Kidney capillary endothelial cell (primary cell): ENCODE measurements around the gene CTAGE4.
"Not testable (repeated sequence)": the region's sequence is repeated elsewhere in the genome, so short reads cannot be mapped to it uniquely, and the experiment has no call there.

Source experiments
- DNase-seq: peaks from one replicate; pipeline ENCODE4 v3.0.0-alpha.2; 2018; ENCODE audit warnings: low spot score

Gene CTAGE4, protein sequence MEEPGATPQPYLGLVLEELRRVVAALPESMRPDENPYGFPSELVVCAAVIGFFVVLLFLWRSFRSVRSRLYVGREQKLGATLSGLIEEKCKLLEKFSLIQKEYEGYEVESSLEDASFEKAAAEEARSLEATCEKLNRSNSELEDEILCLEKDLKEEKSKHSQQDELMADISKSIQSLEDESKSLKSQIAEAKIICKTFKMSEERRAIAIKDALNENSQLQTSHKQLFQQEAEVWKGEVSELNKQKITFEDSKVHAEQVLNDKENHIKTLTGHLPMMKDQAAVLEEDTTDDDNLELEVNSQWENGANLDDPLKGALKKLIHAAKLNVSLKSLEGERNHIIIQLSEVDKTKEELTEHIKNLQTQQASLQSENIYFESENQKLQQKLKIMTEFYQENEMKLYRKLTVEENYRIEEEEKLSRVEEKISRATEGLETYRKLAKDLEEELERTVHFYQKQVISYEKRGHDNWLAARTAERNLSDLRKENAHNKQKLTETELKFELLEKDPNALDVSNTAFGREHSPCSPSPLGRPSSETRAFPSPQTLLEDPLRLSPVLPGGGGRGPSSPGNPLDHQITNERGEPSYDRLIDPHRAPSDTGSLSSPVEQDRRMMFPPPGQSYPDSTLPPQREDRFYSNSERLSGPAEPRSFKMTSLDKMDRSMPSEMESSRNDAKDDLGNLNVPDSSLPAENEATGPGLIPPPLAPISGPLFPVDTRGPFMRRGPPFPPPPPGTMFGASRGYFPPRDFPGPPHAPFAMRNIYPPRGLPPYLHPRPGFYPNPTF

DNA sequence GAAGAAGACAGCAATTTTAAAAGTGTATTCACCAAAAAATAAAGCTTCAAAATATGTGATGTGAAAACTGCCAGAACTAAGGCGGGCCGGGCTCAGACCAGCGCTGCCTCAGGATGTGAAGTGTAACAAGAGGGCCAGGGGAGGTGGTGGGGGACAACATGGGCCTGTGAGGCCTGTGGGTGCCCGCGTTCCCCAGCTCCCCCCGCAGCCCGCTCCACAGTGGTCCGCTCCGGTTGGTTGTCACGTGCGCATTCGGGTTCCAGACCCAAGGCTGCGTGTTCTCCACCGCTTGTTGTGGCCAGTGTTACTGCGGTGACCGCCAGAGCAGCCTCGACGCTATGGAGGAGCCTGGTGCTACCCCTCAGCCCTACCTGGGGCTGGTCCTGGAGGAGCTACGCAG, at the start of gene CTAGE4:
Gene CTAGE4, plus strand, starts transcription at position 301 of the 400 bp plus-strand sequence. Its CDS starts 38 bp downstream, at position 339.
- not testable (repeated sequence) for DNase-seq

DNA sequence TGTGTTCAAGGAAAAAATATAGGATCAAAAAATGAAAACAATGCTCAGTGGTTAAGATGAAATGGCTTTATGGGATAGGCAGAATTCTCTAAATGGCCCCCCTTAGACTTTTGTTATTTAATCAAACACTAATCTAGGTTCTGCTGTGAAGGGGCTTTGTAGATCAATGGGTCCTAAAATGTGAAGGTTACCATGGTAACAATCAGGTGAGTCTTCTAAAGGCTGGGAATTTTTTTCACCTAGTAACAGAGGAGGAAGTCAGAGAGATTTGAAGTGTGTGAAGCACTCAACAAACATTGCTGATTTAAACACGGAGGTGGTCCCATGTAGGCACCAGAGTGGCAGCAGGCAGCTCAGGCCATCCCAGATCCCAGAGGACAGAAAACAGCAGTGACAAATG, 49.1 kb upstream of the CTAGE4 start:
- no peak for DNase-seq

DNA sequence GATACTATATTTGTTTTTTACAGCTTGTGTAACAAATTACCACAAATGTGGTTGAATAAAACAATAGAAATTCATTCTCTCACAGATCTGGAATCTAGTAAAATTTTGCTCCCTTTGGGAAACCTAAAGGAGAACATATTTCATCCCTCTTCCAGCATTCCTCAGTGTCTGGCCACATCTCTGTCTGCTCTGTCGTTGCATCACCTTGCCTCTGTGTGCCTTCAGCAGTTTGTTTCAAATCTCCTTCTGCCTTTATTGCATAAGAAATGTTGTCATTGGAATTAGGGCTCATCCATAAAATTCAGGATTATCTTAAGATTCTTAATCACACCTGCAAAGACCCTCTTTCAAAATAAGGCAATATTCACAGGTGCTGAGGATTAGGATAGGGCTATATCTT, 45.8 kb upstream of the CTAGE4 start:
- no peak for DNase-seq

DNA sequence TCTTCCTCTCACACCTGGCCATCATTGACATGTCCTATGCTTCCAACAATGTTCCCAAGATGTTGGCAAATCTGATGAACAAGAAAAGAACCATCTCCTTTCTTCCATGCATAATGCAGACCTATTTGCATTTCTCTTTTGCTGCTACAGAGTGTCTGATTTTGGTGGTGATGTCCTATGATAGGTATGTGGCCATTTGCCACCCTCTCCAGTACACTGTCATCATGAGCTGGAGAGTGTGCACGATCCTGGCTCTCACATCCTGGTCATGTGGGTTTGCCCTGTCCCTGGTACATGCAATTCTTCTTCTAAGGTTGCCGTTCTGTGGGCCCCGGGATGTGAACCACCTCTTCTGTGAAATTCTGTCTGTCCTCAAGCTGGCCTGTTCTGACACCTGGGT, 41.1 kb upstream of the CTAGE4 start:
- no peak for DNase-seq

DNA sequence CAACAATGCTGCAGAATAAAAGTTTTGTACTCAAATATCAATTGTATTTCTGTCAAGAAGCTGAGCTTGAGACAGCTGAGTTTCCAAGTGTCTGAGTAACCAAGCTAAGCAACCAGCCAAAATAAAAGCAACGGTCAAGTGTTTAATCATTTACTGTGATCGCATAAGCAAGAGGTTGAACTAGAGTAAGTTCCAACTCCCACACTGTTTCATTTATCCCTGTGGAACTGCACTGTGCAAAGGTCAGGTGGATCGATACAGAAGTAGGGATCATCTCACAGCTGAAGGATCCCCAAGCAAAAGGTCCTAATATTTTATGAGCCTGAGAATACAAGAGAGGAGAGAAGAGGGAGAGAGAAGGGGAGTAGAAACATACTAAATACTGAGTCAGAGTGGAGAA, 38.8 kb upstream of the CTAGE4 start:
- DNase-seq: no peak

DNA sequence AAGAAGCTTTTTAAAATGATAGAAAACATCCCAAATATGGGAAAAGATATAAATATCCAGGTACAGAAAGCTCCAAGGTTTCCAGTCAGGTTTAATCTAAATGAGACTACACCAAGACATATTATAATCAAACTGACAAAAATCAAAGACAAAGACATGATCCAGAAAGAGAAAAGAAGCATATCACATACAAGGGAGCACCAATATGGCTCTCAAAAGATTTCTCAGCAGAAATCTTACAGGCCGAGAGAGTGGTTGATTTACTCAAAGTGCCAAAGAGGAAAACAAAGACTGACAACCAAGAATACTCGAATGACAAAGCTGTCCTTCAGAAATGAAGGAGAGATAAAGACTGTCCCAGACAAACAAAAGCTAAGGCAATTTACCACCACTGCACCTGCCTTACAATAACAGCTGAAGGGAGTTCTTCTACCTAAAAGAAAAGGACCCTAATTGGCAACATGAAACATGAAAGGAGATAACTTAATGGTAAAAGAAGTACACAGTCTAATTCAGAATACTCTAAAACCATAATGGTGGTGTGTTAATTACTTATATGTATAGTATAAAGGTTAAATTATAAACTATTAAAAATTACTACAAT, 34.9 kb upstream of the CTAGE4 start:
- no peak for DNase-seq

DNA sequence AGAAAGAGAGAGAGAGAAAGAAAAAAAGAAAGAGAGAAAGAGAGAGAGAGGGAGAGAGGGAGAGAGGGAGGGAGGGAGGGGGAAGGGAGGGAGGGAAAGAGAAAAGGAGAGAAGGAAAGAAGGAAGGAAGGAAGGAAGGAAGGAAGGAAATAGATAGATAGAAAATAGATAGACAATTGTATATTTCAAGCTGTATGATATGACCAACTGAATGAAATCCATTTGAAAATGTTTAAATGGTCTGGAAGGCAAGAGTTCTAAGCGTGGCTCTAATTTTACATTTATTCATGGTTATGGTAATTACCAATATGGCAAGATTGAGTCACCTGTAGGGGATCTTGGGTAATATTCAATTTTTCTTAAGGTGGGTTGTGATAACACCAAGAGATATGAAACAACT, 24.4 kb upstream of the CTAGE4 start:
- DNase-seq: no peak

DNA sequence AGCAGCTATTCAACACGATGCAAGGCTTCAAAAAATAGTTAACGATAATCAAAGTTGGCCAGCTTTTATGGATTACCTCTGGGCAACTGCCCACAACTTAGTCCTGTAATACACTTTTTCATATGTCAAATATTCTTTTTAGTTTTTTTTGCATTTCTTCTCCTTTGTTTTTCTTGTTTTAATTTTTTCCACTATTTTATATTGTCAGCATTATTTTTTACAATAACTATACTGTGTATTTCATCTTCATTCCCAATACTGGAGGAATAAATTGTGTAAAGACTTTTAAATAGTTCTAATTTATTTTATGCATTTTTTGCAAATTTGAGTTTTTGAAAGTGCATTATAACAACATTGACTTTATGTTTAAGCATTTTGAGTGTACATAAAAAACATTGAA, 18.5 kb upstream of the CTAGE4 start:
- no peak for DNase-seq

DNA sequence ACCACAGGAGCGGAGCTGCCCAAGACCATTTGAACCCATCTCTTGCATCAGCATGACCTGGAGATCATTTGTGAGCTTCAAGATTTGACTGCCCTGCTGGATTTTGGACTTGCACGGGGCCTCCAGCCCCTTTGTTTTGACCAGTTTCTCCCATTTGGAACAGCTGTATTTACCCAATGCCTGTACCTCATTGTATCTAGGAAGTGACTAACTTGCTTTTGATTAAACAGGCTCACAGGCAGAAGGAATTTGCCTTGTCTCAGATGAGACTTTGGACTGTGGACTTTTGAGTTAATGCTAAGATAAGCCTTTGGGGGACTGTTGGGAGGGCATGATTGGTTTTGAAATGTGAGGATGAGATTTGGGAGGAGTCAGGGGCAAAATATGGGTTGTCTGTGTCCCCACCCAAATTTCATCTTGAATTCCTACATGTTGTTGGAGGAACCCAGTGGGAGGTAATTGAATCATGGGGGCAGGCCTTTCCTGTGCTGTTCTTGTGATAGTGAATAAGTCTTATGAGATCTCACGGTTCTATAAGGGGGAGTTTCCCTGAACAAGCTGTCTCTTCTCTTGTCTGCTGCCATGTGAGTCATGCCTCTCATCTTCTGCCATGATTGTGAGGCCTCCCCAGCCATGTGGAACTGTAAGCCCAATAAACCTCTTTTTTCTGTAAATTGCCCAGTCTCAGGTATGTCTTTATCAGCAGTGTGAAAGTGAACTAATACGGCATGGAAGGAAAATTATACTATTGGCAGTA, 11.5 kb upstream of the CTAGE4 start:
- DNase-seq: not testable (repeated sequence)

DNA sequence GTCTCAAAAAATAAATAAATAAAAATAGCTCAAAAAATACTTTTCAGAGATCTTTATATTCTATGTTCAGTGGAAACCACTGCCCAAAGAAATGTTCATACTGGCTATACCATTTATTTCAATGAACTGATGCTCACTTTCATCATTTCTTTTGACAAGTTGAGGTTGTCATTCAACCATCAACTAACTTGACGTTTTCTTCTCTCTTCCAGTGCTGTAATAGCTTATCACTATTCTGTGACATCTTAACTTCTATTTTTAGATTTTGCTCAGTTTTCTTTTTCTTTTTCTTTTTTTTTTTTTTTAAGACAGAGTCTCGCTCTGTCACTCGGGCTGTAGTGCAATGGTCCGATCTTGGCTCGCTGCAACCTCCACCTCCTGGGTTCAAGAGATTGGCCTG, 8.7 kb upstream of the CTAGE4 start:
- DNase-seq: no peak

DNA sequence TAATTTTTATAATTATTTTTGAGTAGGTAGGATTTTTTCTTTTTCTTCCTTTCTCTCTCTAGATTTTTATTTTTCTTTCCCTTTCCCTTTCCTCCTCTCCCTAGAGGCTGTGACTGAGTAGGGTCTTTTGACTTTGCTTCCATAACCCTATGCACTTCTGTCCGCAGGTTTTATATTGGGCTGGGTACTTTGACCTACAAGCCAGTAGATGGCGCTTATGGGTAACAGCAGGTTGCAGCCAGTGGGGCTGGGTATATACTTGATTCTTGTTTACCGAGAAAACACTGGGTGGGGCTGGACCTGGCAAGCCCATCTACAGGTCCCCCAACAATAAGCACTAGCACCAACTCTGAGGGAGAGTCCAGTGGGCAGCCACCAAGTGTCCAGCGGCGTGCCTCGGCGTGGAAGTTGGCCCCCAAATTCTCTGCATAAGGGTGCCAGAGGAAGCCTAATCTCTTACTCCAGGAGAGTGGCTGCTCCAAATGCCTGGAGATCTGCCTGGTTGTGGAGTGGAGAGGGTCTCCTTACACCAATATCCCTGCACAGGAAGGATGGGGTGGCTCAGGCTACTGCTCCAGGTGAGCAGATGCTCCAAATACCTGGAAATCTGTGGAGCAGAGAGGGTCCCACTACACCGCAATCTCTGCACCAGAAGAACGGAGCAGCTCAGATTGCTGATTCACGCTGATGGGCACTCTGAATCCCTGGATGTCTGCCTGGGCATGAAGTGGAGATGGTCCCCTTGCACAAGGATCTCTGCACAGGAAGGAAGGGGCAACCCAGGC, 4.7 kb upstream of the CTAGE4 start:
- DNase-seq: peak; percentile 10

DNA sequence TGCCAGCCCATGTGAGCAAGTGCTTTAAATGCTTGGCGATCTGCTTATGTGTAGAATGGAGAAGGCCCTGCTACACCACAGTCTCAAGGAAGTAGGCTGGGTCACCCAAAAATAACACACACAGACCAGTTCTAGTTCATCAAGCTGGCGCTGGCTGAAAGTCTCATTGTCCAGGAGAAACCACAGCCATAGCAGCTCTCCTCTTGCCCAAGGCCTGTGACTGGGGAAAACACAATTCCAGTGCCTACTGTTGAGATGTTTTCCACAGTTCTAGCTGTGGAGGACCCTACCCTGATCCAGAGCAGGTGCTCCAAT, 4.1 kb upstream of the CTAGE4 start:
- DNase-seq: not testable (repeated sequence)

DNA sequence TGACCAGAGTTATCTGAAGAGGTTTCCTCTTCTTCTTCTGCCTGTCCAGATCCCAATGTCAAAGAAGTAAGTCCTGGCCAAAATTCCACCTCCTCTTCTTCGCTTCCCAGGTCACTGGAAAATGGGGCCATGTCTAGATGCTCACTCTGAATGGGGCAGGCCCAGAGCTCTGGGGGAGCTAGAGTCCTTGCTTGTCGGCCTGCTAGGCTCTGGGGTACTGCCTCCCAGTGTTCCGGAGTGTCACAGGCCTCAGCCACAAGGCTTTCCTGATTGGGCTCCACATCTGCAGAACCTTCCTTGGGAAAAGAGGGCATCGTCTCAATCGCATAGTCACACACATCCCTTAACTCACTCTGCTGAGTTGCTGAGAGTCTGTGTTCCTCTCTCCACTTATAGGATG, 4.6 kb downstream of the CTAGE4 start:
- DNase-seq: not testable (repeated sequence)

DNA sequence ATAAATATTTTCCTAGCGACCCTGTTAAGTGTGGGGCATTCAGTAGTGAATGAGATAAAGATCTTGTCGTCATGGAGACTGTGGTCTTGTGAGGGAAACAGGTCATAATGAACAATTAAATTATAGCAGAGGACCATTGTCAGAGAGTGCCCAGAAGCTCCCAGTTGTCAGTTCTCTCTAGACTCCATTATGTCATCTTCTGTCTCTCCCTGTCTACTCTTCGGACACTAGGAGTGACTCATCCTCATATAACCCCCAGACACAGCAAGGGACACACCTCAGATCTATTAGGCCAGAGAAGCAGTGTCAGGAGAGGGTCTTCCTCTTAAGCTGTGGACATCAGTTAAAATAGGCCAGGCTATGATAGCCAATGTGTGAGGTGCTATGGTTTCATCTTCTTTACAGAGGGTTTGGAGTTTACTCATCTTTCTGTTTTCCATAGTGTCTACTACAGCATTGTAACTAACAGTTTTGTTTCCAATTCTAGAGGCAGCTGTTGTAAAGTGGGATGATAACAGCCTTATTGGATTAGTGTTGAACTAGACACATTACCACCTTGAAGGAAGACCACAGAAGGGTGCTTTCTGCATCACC, 5.4 kb downstream of the CTAGE4 start:
- DNase-seq: not testable (repeated sequence)

DNA sequence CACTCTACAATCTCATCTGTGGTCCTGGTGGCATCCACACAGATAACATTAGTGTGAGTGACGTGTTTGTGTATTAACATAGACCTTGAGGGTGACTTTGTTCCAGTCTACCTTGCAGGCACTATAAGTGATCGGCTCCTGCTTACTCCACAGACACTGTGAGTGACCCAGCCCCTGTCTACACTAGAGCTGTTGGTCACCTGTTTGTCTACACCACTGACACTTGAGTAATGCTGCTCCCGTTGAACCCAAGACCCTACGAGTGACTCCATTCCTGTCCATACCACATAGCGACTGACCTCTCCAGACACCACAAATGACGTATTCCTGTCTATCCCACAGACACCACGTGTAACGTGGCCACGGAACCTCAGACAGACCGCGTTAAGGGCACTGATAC, 10.5 kb downstream of the CTAGE4 start:
- DNase-seq: not testable (repeated sequence)

DNA sequence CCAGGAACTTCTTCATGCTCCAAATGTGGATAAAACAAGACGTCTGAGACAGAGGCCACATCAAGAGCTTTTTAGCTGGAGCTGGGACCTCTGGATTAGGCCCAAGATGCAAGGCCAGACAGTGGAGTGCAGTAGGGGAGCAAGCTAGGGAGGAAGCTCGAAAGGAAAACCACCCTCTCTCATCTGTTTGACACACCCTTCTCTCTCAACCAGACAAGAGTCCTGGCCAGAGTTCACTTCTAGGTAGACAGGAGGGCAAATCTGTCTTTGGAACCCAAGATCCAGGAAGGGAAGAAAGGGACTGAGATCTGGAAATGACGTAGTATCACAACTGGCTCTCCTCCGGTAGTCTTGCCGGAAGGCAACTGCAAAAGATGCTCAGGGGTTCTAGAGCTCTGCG, 11.2 kb downstream of the CTAGE4 start:
- DNase-seq: not testable (repeated sequence)

DNA sequence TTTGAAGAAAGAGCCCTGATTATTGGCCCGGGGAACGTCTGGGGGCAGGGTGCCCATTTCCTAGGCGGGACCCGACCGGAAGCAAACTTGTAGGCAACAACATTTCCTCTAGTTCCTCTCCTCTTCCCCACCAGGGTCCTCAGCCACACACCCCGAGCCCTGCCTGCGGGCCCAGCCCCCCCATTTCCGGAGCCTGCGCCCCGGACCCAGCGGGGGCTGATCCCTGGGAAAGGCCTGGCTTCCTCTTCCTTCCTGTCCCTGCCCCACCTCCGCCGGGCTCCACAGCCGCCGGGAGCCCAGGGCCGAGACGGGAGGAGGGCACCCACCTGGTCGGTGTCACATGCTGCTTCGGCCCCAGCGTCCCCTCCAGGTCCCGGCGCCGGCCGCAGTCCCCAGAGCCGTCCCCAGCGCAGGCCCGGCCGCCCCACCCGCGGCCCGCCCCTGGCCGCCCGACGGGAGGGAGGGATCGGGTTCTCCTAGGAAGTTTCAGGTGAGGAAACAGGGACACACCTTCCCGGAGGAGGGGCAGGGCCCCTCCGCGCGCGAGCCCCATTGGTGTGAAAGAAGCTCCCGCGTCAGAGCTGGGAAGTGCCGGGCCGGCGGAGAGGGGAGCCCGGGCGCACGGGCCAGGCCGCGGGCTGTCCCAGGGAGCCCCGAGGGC, 12.1 kb downstream of the CTAGE4 start, which contains the start of gene ARHGEF35:
Gene ARHGEF35, minus strand, starts transcription at position 622 of the 661 bp plus-strand sequence. CDS start 7,450 bp downstream, outside the sequence.
- not testable (repeated sequence) for DNase-seq

DNA sequence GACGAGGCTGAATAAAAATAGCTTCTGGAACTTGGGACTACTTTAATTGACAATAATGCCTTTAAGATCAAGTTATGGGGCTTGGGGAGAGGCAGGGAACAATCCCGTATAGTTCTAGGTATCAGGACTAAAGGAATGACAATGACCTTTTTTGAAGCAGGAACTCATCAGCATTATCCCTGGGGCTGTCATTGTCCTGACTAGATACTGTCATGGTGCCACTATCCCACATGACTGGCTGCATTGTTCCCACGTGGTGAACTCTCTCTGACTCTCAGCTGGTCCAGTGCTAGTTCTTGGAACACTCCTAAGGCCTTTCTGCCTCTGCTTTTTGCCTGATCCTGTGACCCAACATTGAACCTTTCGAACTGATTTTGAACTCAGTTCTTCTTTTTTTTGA, 15.7 kb downstream of the CTAGE4 start:
- not testable (repeated sequence) for DNase-seq

DNA sequence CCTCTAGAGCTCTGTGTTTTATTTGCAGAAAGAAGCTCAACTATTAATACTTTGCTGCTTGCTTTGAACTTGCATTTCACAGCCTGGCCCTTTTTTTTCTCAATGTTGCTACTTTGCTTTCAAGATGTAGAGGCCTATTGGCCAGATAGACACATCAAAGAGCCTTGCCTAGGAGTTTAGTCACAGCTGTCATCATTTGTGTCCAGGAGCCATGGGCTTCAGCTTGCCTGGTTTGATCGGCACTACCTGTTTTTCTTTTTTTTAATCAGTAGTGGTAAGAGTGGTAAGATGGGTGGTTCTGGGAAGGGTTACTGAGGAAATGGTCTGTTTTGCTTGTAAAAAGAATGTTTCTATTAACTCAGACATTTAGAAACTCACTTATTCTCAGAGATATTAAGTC, 18.7 kb downstream of the CTAGE4 start:
- DNase-seq: not testable (repeated sequence)

DNA sequence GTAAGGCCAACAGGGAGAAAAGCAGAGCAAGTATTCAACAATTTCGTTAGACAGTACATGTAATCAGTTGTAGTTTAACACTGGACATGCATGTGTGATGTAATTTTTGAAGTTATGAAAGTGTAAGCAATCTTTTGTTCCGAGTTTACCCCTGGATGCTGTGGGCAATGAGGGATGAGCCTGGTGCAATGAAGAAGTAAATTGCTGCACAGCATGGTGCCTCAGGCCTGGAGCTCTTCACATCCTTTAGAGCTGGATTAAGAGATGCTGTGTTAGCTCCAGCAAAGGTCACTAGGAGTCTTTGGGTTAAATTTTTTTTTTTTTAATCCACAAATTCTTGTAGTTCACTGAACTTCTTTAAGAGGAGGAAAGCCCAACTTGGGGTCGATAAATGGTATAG, 19.8 kb downstream of the CTAGE4 start:
- DNase-seq: not testable (repeated sequence)
